Peyer's patch (tissue), 4 donors: ENCODE data around the gene MCTP1. TPM values are rescaled to one million over a fixed set of nuclear protein-coding genes. Genes with fewer than 3 reads are reported as not detected.

Experiments used
- DNase-seq, 3 donors: peaks; one replicate each; pipeline ENCODE4 v3.0.0-alpha.2; 2017 to 2019
- H3K27ac ChIP-seq, 4 donors: fragments of 200-600 bp; sonication (generic); one replicate each; pipeline ENCODE4 v1.5.1; 2016 to 2019
- H3K27me3 ChIP-seq, 2 donors: fragments of 200-600 bp; sonication (generic); one replicate each; pipeline ENCODE4 v1.5.1; 2019
- H3K36me3 ChIP-seq, 3 donors: fragments of 200-600 bp; sonication (generic); one replicate each; pipeline ENCODE4 v1.5.1; 2016 to 2019
- H3K4me1 ChIP-seq, 4 donors: fragments of 200-600 bp; sonication (generic); one replicate each; pipeline ENCODE4 v1.5.1; 2016 to 2019
- H3K4me3 ChIP-seq, 4 donors: fragments of 200-600 bp; sonication (generic); 1 replicate in 3 of 4; 2 replicates in 1 of 4; pipeline ENCODE4 v1.5.1; 2016 to 2019; ENCODE audit warnings: mild to moderate bottlenecking in 1 of 4
- H3K9me3 ChIP-seq, 4 donors: fragments of 200-600 bp; sonication (generic); one replicate each; pipeline ENCODE4 v1.5.1; 2016 to 2019; ENCODE audit warnings: mild to moderate bottlenecking in 1 of 4
- POLR2A ChIP-seq, 2 donors: fragments of 450-650 bp; IDR thresholded peaks; one replicate each; pipeline ENCODE4 v1.5.1; 2017; ENCODE audit warnings: antibody characterized with exemption in 2 of 2, mild to moderate bottlenecking in 2 of 2, moderate library complexity in 2 of 2
- total RNA-seq, 4 donors: library from RNA; depleted of rRNA; stranded (reverse); fragments of >200 nt; gene quantifications; one replicate each; pipeline ENCODE4 v1.1.0, GENCODE V29; 2016
- TF ChIP-seq, protein P1 (sequence below), 6 experiments: fragments of 450-650 bp in 4 of 6; fragments of 200-600 bp in 2 of 6; sonication (generic) in 1 of 6; IDR thresholded peaks; one replicate each; pipeline ENCODE4 v1.5.1; 2017 to 2019; ENCODE audit warnings: antibody characterized with exemption in 6 of 6, mild to moderate bottlenecking in 3 of 6, moderate library complexity in 1 of 6

The MCTP1 gene
- total RNA-seq, 4 donors from 2014 or later, result 4.7 to 61.1 (median 11.3) TPM

DNA sequence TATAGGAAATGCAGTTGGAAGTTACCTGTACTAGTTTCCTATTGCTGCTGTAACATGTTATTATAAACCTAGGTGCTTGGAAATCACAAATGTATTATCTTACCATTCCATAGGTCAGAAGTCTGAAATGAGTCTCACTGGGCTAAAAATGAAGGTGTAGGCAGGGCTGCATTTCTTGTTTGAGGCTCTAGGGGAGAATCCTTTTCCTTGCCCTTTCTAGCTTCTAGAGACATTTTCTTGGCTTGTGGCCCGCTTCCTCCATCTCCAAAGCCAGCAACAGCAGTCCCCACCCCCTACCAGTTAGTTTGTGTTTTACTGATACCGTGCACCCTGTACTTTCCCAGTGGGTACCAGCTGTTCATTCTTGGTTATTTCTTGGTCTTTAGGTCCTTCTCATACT, 513.2 kb downstream of the MCTP1 start:
- TF ChIP-seq, protein P1, sequence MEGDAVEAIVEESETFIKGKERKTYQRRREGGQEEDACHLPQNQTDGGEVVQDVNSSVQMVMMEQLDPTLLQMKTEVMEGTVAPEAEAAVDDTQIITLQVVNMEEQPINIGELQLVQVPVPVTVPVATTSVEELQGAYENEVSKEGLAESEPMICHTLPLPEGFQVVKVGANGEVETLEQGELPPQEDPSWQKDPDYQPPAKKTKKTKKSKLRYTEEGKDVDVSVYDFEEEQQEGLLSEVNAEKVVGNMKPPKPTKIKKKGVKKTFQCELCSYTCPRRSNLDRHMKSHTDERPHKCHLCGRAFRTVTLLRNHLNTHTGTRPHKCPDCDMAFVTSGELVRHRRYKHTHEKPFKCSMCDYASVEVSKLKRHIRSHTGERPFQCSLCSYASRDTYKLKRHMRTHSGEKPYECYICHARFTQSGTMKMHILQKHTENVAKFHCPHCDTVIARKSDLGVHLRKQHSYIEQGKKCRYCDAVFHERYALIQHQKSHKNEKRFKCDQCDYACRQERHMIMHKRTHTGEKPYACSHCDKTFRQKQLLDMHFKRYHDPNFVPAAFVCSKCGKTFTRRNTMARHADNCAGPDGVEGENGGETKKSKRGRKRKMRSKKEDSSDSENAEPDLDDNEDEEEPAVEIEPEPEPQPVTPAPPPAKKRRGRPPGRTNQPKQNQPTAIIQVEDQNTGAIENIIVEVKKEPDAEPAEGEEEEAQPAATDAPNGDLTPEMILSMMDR (IDR thresholded peaks at IDR 0.05), result no peak
- TF ChIP-seq POLR2A (IDR thresholded peaks at IDR 0.05), result no peak
- Histone ChIP-seq H3K9me3 (no peaks in the 10 kb centered on the region), H3K27ac (no peak overlapping the region), H3K36me3 (no peaks in the 10 kb centered on the region), H3K4me1 (no peaks in the 10 kb centered on the region), H3K27me3 (no peaks in the 10 kb centered on the region), H3K4me3 (no peak overlapping the region)
- no peak for DNase-seq

DNA sequence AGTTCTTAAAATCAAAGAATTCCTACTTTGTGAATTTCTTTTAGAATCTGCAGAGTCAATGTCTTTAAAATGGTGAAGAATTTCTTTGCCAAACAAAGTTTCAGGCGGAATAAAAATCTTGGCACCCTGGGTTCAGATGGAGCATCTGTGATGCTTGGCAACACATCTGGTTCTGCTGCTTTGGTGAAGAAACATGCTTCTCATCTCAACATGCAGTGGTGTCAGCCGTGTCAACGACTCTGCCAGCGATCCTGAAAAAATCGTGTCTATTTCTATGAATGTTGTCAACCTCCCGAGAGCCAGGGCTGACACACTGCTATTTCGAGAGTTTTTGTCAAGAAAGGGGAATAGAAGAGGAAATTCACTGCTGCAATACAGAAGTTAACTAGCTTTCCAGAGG, 514.9 kb downstream of the MCTP1 start:
- H3K4me3 ChIP-seq, result no peak overlapping the region
- DNase-seq, result no peak
- no peaks in the 10 kb centered on the region for H3K27me3 ChIP-seq
- H3K36me3 ChIP-seq, result no peaks in the 10 kb centered on the region
- H3K4me1 ChIP-seq, result no peaks in the 10 kb centered on the region
- TF ChIP-seq, protein P1 (IDR thresholded peaks at IDR 0.05), result no peak
- TF ChIP-seq POLR2A (IDR thresholded peaks at IDR 0.05), result no peak
- no peak overlapping the region for H3K27ac ChIP-seq
- no peaks in the 10 kb centered on the region for H3K9me3 ChIP-seq

DNA sequence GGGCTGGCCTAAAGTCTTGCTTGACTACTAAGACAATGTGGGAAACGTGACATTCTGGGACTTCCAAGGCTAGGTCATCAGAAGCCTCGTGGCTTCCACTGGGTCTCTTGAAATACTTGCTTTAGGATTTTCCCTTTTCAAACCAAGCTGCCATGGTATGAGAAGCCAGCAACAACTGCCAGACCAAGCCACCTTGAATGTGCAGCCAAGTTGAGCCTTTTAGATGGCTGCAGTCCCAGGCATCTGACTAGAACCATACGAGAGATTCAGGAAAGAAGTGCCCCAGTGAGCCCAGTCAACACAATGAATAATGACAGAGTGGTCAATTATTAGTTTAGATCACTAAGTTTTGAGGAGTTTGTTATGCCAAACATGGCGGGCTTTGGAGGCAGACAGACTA, 523.1 kb downstream of the MCTP1 start:
- no peak for DNase-seq
- Histone ChIP-seq H3K9me3 (no peaks in the 10 kb centered on the region), H3K36me3 (no peaks in the 10 kb centered on the region), H3K27ac (no peak overlapping the region), H3K27me3 (no peaks in the 10 kb centered on the region), H3K4me1 (no peaks in the 10 kb centered on the region), H3K4me3 (no peak overlapping the region)
- TF ChIP-seq POLR2A (IDR thresholded peaks at IDR 0.05), result no peak
- TF ChIP-seq, protein P1 (IDR thresholded peaks at IDR 0.05), result no peak

DNA sequence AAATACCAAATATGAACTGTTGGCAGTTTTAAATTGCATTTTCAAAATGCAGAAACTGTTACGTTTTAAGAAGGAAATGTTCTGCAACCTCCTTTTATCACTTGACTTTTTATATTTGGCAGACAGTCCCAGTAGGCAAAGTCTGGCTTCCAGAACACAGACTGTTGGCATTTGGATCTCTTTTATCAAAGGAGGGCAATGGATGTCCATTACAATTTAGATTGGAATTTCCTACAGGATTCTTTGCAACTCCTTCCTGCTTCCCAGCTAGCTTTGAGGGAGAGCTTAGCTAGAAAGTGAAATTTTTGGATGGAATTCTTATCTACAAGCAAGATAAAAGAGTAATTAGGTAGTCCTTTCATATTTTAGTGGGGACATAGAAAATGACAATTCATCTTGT, 523.8 kb downstream of the MCTP1 start:
- no peaks in the 10 kb centered on the region for H3K9me3 ChIP-seq
- H3K27me3 ChIP-seq, result no peaks in the 10 kb centered on the region
- no peaks in the 10 kb centered on the region for H3K36me3 ChIP-seq
- H3K4me3 ChIP-seq, result no peak overlapping the region
- no peak for TF ChIP-seq POLR2A (IDR thresholded peaks at IDR 0.05)
- TF ChIP-seq, protein P1 (IDR thresholded peaks at IDR 0.05), result no peak
- DNase-seq, result no peak
- H3K27ac ChIP-seq, result no peak overlapping the region
- no peaks in the 10 kb centered on the region for H3K4me1 ChIP-seq

DNA sequence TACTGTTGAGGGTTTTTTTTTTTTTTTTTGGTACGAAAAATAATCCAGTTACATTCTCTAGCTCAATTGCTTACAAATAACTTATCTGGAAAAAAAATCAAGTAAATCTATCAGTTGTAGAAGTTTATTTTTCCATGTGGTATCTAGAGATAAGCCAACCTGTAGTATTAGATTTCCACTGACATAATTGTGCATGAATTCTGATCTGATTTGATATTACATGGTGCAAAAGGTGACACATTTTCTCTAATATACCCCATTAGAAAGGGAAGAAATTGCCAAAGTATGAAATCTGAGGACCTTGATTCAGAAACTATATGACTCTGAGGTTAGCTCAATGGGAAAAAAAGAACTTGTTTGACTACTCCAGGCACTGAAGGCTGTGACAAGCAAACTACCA, 524.9 kb downstream of the MCTP1 start:
- no peak for DNase-seq
- H3K27ac ChIP-seq, result no peak overlapping the region
- TF ChIP-seq, protein P1 (IDR thresholded peaks at IDR 0.05), result no peak
- no peak for TF ChIP-seq POLR2A (IDR thresholded peaks at IDR 0.05)
- no peaks in the 10 kb centered on the region for H3K27me3 ChIP-seq
- H3K9me3 ChIP-seq, result no peaks in the 10 kb centered on the region
- no peaks in the 10 kb centered on the region for H3K36me3 ChIP-seq
- no peak overlapping the region for H3K4me3 ChIP-seq
- H3K4me1 ChIP-seq, result no peaks in the 10 kb centered on the region

DNA sequence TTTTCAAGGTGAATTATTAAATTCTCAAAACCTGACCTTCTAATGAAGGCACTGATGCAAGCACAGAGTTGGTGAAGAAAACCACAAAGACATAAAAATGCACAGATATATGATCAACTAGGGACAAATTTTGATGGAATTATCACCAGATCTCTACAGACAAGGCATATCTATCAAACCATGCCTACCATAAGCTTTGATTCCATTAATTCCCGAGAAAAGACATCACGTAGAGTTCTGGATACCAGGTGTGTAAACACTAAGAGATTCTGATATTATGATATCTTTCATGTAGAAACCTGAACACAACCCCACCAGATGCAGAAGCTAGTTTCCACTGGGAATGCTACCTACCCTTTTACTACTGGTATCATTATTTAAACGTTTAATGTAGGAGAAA, 525.9 kb downstream of the MCTP1 start:
- Histone ChIP-seq H3K4me3 (no peak overlapping the region), H3K27me3 (no peaks in the 10 kb centered on the region), H3K9me3 (no peaks in the 10 kb centered on the region), H3K4me1 (no peaks in the 10 kb centered on the region), H3K36me3 (no peaks in the 10 kb centered on the region), H3K27ac (no peak overlapping the region)
- TF ChIP-seq POLR2A (IDR thresholded peaks at IDR 0.05), result no peak
- TF ChIP-seq, protein P1 (IDR thresholded peaks at IDR 0.05), result no peak
- no peak for DNase-seq
